ENCODE results near the gene KRT73. TPM values are rescaled to one million over a fixed set of nuclear protein-coding genes. Genes with fewer than 3 reads are reported as not detected.

The KRT73 gene
- total RNA-seq, 1 donor from 2014 or later: not detected

- H3K27ac Mint-ChIP-seq: no peak overlapping the region
- H3K4me1 Mint-ChIP-seq: no peaks in the 10 kb centered on the region
- no peak overlapping the region for H3K4me3 Mint-ChIP-seq
- H3K9me3 Mint-ChIP-seq: no peaks in the 10 kb centered on the region
- TF ChIP-seq CTCF (IDR thresholded peaks at IDR 0.05; ENCODE audit: unreplicated experiment): no peak
- no peak for DNase-seq (ENCODE audit: low spot score in 2 of 2, unreplicated experiment in 2 of 2)
- H3K36me3 Mint-ChIP-seq: no peaks in the 10 kb centered on the region
- H3K27me3 Mint-ChIP-seq (ENCODE audit: low read depth): peaks cover 71% of the 10 kb centered on the region
These were observed 23.1 kb upstream of the KRT73 start for GRCh38 chr12:52641468-52641867.

GRCh38 chr12:52637299-52637698 is 18.9 kb upstream of the KRT73 start:
- Mint-ChIP-seq H3K4me1 (no peaks in the 10 kb centered on the region), H3K4me3 (no peak overlapping the region), H3K9me3 (no peaks in the 10 kb centered on the region), H3K27ac (no peak overlapping the region), H3K36me3 (no peaks in the 10 kb centered on the region), H3K27me3 (ENCODE audit: low read depth) (peaks cover 57% of the 10 kb centered on the region)
- no peak for TF ChIP-seq CTCF (IDR thresholded peaks at IDR 0.05; ENCODE audit: unreplicated experiment)
- peak in 1 of 2 experiments; percentile 31 for DNase-seq (ENCODE audit: low spot score in 2 of 2, unreplicated experiment in 2 of 2)

GRCh38 chr12:52636592-52637258 is 18.4 kb upstream of the KRT73 start:
- H3K9me3 Mint-ChIP-seq: no peaks in the 10 kb centered on the region
- H3K36me3 Mint-ChIP-seq: no peaks in the 10 kb centered on the region
- peaks cover 57% of the 10 kb centered on the region for H3K27me3 Mint-ChIP-seq (ENCODE audit: low read depth)
- H3K27ac Mint-ChIP-seq: no peak overlapping the region
- DNase-seq (ENCODE audit: low spot score in 2 of 2, unreplicated experiment in 2 of 2): peak in 1 of 2 experiments; percentile 30
- TF ChIP-seq CTCF (IDR thresholded peaks at IDR 0.05; ENCODE audit: unreplicated experiment): no peak
- no peaks in the 10 kb centered on the region for H3K4me1 Mint-ChIP-seq
- H3K4me3 Mint-ChIP-seq: no peak overlapping the region

GRCh38 chr12:52636189-52636588 is 17.8 kb upstream of the KRT73 start:
- H3K27ac Mint-ChIP-seq: no peak overlapping the region
- no peaks in the 10 kb centered on the region for H3K4me1 Mint-ChIP-seq
- peaks cover 56% of the 10 kb centered on the region for H3K27me3 Mint-ChIP-seq (ENCODE audit: low read depth)
- DNase-seq (ENCODE audit: low spot score in 2 of 2, unreplicated experiment in 2 of 2): no peak
- TF ChIP-seq CTCF (IDR thresholded peaks at IDR 0.05; ENCODE audit: unreplicated experiment): no peak
- H3K4me3 Mint-ChIP-seq: no peak overlapping the region
- no peaks in the 10 kb centered on the region for H3K9me3 Mint-ChIP-seq
- H3K36me3 Mint-ChIP-seq: no peaks in the 10 kb centered on the region

- no peak overlapping the region for H3K27ac Mint-ChIP-seq
- no peak overlapping the region for H3K4me3 Mint-ChIP-seq
- H3K27me3 Mint-ChIP-seq (ENCODE audit: low read depth): peaks cover 60% of the 10 kb centered on the region
- H3K9me3 Mint-ChIP-seq: no peaks in the 10 kb centered on the region
- peak in 1 of 2 experiments; percentile 25 for DNase-seq (ENCODE audit: low spot score in 2 of 2, unreplicated experiment in 2 of 2)
- no peak for TF ChIP-seq CTCF (IDR thresholded peaks at IDR 0.05; ENCODE audit: unreplicated experiment)
- no peaks in the 10 kb centered on the region for H3K36me3 Mint-ChIP-seq
- no peaks in the 10 kb centered on the region for H3K4me1 Mint-ChIP-seq
These were observed 16.1 kb upstream of the KRT73 start for GRCh38 chr12:52634266-52635056.

Data from mesothelial cell of epicardium (in vitro differentiated cells).